NCI-H510A treated with DMSO at 0.1 percent for 48 hours (cell line): ENCODE results near the gene SEMA6D.
A peak's percentile ranks its signal among the peaks of the same experiment; 100 is the strongest.
"Not testable (repeated sequence)": the region's sequence is repeated elsewhere in the genome, so short reads cannot be mapped to it uniquely, and the experiment has no call there.

Source experiments
- DNase-seq: peaks from one replicate; lab custom pipeline; 2025; lab: John Stamatoyannopoulos, UW

Gene SEMA6D

DNA sequence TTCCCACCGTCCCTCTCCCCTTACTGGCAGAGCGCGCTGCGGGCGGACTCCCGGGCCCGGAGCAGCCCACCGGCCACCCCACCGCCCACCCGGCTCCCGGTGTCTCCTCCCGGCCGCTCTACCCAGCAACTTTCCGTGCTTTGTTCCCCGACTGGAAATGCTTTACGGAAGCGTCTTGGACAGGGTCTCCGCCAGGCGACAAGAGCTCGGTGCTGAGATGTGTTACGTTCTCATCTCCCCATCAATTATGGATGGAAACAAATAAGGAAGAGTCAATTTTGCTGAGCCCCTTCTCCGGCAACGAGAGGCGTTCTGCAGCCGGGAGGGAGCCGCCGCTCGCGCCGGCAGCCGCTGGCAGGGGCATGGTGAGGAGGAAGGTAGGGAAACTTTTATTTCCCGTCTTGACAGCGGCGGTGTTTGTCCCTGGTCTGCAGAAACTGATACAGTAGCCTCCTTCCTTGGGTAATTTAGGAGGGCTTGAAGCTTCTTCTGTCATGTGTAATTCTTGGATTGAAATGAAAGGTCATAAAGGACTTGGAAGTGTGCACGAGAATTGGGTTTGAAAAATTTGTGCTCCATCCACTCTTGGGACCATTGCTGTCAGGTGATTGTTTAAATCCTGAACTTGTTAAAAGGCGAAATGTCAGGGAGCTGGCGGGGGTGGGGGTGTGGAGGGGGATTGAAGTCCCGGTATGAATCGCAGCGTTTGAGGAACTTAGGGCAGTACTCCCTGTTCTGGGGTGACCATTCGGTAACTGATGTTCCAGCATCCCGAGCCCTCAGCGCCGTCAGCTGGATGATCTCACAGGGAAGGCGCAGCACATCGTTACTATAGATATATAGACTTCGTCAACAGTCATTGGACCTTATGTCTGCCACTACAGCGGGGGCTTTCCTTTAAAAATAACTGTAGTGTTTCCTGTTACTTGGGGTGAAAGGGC lies 1.5 kb downstream of the SEMA6D start:
- peak; percentile 23 for DNase-seq

DNA sequence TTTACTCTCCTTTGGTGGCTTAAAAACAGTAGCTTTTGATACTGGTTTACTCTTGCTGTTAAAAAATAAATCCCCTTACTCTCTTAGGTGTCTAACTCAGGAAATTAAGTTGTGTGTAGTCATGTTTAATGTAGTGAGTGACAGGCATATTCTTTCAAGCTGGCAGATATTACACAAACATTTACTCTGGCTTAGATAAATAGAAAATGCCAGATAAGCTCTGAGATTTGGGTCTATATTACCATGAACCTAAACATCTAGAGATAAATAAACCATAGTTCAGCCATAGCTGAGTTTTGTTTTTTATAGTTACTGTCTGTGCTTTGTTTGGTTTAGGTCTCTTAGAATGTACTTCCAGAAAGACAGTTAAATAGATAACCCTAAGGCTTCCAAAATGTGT lies 2.4 kb downstream of the SEMA6D start:
- DNase-seq: no peak

- DNase-seq: no peak
Measured at GRCh38 chr15:47720555-47720954, 3.2 kb downstream of the SEMA6D start.

GRCh38 chr15:47721676-47722075 lies 4.4 kb downstream of the SEMA6D start:
- DNase-seq: no peak

- DNase-seq: peak; percentile 49
Measured at GRCh38 chr15:47724346-47724745, 7.0 kb downstream of the SEMA6D start.

DNA sequence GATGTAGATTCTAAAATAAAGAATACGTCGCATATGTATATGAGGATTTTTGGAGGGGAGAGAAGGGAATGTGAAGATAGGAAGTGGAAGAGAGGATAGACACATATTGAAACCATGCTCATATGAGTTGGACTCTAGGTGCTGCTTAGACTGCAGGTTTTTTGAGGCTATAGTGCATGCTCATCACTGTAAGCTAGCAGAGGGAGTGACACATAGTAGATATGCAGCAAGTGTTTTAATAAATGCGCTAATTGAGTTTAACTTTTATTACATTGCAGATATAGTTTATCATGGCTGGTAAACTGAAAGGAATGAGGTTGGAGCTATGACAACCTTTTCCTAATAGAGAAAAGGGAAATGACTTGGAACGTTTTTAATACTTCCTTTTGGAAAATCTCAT lies 7.7 kb downstream of the SEMA6D start:
- DNase-seq: peak; percentile 36

- DNase-seq: no peak
Measured at GRCh38 chr15:47725906-47726305, 8.6 kb downstream of the SEMA6D start.

GRCh38 chr15:47726399-47726823 lies 9.1 kb downstream of the SEMA6D start:
- DNase-seq: peak; percentile 9

GRCh38 chr15:47727137-47727536 lies 9.8 kb downstream of the SEMA6D start:
- DNase-seq: no peak

- peak; percentile 1 for DNase-seq
Measured at GRCh38 chr15:47727676-47728075, 10.4 kb downstream of the SEMA6D start.

GRCh38 chr15:47728426-47728825 lies 11.1 kb downstream of the SEMA6D start:
- no peak for DNase-seq

DNA sequence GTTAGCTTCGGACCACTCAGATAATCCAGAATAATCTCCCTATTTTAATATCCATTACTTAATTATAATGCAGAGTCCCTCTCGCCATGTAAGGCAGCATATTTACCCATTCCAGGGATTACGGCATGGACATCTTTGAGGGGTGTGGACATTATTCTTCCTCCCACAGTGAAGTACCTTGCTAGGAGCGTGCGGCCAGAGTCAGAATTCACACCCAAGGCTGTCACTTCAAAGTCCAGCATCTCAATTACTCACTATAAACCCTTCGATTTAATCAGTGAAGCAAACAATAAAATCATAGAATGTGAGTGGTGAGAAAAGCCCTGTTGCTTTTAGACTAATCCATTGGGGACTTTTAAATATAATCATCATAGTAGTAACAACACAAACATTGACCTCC lies 11.6 kb downstream of the SEMA6D start:
- DNase-seq: no peak

DNA sequence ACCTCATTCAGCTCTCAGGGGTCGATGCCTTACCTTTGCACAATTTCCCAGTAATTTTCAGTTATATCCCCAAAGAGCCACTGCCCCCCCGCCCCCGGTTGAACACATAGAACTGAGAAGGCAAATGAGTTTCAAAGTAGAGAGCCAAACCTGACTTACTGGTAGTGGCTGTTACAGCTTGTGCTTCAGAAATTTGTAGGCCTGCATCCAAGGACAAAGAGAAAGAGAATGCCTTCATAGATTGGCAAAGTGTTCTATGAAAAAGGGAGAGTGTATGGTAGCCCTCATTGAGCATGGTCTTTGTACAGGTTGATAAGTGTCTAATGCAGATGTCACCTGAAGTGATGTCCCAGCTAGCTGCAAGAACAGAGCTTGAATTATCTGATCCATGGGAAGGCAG lies 13.9 kb downstream of the SEMA6D start:
- no peak for DNase-seq

DNA sequence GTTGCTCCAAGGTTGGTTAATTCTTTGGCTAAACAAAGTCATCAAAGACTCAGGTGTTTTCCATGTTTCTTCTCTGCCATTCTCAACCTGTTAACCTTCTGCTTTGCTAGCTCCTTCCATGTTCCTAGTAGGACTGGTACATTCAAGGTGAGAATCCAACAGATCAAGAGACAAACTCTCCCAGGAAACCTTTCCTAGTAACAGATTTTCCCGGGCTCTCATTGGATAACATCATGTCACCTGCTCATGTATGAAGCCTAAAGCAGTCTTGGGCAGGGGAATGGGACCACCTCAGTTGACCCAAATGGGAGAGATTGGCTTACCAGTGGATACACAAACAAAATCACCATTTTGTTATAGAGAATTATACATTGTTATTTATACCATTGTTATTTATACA lies 14.9 kb downstream of the SEMA6D start:
- DNase-seq: no peak

- DNase-seq: no peak
Measured at GRCh38 chr15:47733085-47733484, 15.8 kb downstream of the SEMA6D start.

GRCh38 chr15:47736143-47736786 lies 19.0 kb downstream of the SEMA6D start:
- peak; percentile 10 for DNase-seq

GRCh38 chr15:47737477-47737876 lies 20.2 kb downstream of the SEMA6D start:
- no peak for DNase-seq

DNA sequence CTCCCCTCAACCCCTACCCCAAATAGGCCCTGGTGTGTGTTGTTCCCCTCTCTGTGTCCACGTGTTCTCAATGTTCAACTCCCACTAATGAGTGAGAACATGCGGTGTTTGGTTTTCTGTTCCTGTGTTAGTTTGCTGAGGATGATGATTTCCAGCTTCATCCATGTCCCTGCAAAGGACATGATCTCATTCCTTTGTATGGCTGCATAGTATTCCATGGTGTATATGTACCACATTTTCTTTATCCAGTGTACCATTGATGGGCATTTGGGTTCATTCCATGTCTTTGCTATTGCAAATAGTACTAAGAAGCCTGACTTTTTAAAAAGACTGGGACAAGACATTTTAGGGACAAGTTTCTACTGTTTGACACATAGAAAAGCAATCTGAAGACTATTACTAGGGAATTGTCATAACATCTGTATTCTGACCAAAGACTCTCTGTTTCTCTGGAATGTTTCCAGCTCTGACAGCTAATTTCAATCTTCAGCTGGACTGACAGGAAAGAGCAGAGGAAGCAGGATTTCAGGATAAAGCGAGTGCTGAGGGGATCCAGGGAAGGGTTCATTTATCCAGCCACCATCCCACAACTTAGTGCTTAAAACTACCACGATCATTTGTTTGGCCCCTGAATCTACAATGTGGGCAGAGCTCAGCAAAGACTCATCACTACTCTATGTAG lies 21.0 kb downstream of the SEMA6D start:
- DNase-seq: not testable (repeated sequence)

GRCh38 chr15:47741082-47741481 lies 23.8 kb downstream of the SEMA6D start:
- DNase-seq: no peak

- no peak for DNase-seq
Measured at GRCh38 chr15:47741907-47742306, 24.6 kb downstream of the SEMA6D start.

DNA sequence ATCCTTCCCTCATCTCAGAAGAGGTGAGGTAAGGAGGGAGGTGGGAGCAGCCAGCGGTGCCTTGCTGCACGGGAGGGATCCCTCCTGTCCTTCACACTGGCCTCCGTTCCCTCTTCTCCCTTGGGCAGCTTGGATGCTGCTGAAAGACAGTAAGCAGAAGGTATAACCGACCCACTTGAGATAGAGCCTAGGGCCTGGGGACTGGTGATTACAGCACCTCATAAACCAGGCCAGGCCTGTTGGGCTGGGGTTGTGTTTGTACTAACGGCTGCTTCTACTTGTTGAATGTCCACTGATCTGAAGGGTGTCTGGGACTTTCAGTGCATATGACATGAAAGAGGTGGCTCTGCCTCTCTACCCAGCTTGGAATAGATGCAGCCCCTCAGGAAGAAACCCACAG lies 25.0 kb downstream of the SEMA6D start:
- DNase-seq: no peak

GRCh38 chr15:47742742-47743141 lies 25.4 kb downstream of the SEMA6D start:
- DNase-seq: no peak

GRCh38 chr15:47743385-47743784 lies 26.1 kb downstream of the SEMA6D start:
- no peak for DNase-seq
